K562 (cell line): ENCODE results near the gene ERVV-1. TPM values are rescaled to one million over a fixed set of nuclear protein-coding genes. Genes with fewer than 3 reads are reported as not detected.
A peak's percentile ranks its signal among the peaks of the same experiment; 100 is the strongest.

Source experiments
- CBX2 ChIP-seq: fragments of 200-600 bp; sonication (generic); IDR thresholded peaks from one replicate; pipeline ENCODE4 v1.6.1; 2012; ENCODE audit warnings: mild to moderate bottlenecking, low read length, inconsistent platforms; ENCODE audit not compliant: insufficient read depth, poor library complexity, severe bottlenecking
- ESRRA ChIP-seq: fragments of 450-650 bp; IDR thresholded peaks from 2 replicates; pipeline ENCODE4 v1.6.1; 2014; ENCODE audit warnings: low read depth, mild to moderate bottlenecking, moderate library complexity, borderline replicate concordance
- ETV6 ChIP-seq, 3 experiments: fragments of 150-350 bp in 1 of 3; sonication (generic) in 1 of 3; formaldehyde crosslinking in 1 of 3; IDR thresholded peaks; 2 replicates each; pipeline versions ENCODE4 v1.6.1 to v1.8.0; 2014 to 2022; ENCODE audit warnings: borderline replicate concordance in 2 of 3, low read depth in 2 of 3, antibody characterized with exemption in 1 of 3, low read length in 1 of 3, mild to moderate bottlenecking in 1 of 3, missing genetic modification reagents in 1 of 3
- GABPB2 ChIP-seq: fragments of 250-450 bp; sonication (Bioruptor Pico); conservative IDR thresholded peaks from 2 replicates; pipeline ENCODE4 v1.5.1; 2021; ENCODE audit warnings: mild to moderate bottlenecking
- GATAD2A ChIP-seq: fragments of 450-650 bp; IDR thresholded peaks from 2 replicates; pipeline ENCODE4 v1.6.1; 2017
- TAF1 ChIP-seq: IDR thresholded peaks from 2 replicates; pipeline ENCODE4 v1.6.1; 2011; ENCODE audit warnings: mild to moderate bottlenecking, low read length, moderate library complexity; ENCODE audit not compliant: insufficient read depth, control insufficient read depth, severe bottlenecking; ENCODE audit errors: extremely low read depth
- ZBTB1 ChIP-seq: sonication (generic); formaldehyde crosslinking; IDR thresholded peaks from 2 replicates; pipeline ENCODE4 v1.8.1; 2023; ENCODE audit warnings: missing genetic modification reagents, low read depth, mild to moderate bottlenecking, borderline replicate concordance
- ZNF274 ChIP-seq: IDR thresholded peaks from 2 replicates; pipeline ENCODE4 v1.6.1; 2011; ENCODE audit warnings: low read depth, mild to moderate bottlenecking, low read length, moderate library complexity, borderline replicate concordance
- polyA plus RNA-seq, 8 experiments: library from polyadenylated mRNA; depleted of rRNA in 4 of 8; stranded (reverse) in 5 of 8; unstranded in 3 of 8; fragments of >200 nt; fragmentation: Nextera tagmentation in 2 of 8; fragmentation: Illumina TruSeq in 1 of 8; extraction: Ambion mirVana in 2 of 8; extraction: Trizol in 1 of 8; gene quantifications; 2 replicates each; pipeline versions ENCODE4 v1.2.1 to v1.2.3, GENCODE V29; 2011 to 2014; ENCODE audit warnings: inconsistent platforms in 1 of 8, missing spikeins in 1 of 8
- total RNA-seq, 7 experiments: library from RNA; depleted of rRNA in 6 of 7; stranded (reverse); fragments of >200 nt in 6 of 7; fragmentation: Illumina TruSeq in 2 of 7; extraction: Trizol in 2 of 7; gene quantifications; 2 replicates each; pipeline versions ENCODE4 v1.2.1 to v1.2.3, GENCODE V29; 2011 to 2021; ENCODE audit warnings: low replicate concordance in 1 of 7
- TF ChIP-seq, protein P1 (sequence below), 2 experiments: fragments of 450-650 bp; IDR thresholded peaks; 2 replicates each; pipeline ENCODE4 v1.6.1; 2018; ENCODE audit warnings: mild to moderate bottlenecking in 2 of 2, low read depth in 1 of 2; ENCODE audit not compliant: partially characterized antibody in 2 of 2
- TF ChIP-seq, protein P2 (sequence below): sonication (generic); formaldehyde crosslinking; IDR thresholded peaks from 2 replicates; pipeline ENCODE4 v1.8.1; 2023; ENCODE audit warnings: mild to moderate bottlenecking, missing genetic modification reagents, moderate library complexity
- TF ChIP-seq, protein P3 (sequence below), 2 experiments: IDR thresholded peaks in 1 of 2; conservative IDR thresholded peaks in 1 of 2; 2 replicates each; pipeline ENCODE4 v1.6.1; 2016; ENCODE audit warnings: low read depth in 2 of 2, mild to moderate bottlenecking in 1 of 2, missing compliant biosample characterization in 1 of 2, missing genetic modification characterization in 1 of 2, moderate library complexity in 1 of 2
- TF ChIP-seq, protein P4 (sequence below): fragments of 450-650 bp; IDR thresholded peaks from 2 replicates; pipeline ENCODE4 v1.6.1; 2016; ENCODE audit warnings: mild to moderate bottlenecking
- TF ChIP-seq, protein P5 (sequence below): fragments of 250-450 bp; sonication (Bioruptor Pico); IDR thresholded peaks from 2 replicates; pipeline ENCODE4 v1.8.0; 2022; ENCODE audit warnings: moderate library complexity, mild to moderate bottlenecking, inconsistent platforms

Gene ERVV-1
- total and polyA plus RNA-seq, 9 of the 15 experiments (the other 6 are each of a cell fraction or from before 2014, with no cell fraction given), result 0.08 TPM; not detected in 8

DNA sequence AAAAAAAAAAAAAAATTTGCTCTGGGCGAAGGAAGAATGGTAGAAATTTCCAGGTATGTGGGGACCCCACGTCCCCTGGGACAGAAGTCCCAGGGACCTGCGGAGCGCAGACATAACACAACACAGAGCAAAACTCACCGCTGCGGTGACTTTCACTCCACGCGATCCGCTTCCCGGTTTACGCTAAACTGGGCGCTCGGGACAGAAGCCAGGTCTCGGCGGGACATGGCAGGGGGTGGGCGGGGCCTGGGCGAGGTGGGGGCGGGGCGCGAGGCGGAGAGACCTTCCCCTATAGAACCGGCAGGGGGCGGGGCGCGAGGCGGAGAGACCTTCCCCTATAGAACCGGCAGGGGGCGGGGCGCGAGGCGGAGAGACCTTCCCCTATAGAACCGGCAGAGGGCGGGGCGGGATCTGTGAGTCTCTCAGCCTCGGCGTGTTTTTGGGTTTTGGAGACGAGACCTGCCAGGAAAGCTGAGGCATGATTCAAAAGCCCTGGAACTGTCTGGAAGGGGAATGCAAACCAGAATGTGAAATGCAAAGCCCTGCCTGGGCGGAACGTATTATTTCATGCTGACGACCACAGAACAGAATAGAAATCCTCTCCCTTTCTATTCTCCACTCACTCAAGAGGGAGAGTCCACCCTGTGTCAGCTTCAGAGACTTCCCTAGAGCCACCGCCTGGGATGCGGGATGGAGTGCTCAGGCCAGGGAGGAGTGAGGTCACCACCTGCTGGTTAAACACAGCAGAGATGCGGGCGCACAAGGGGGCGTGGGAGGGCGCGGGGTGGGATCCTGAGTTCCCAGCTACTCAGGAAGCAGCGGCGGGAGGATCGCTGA lies 20.2 kb upstream of the ERVV-1 start (continued):
- TF ChIP-seq, protein P1, sequence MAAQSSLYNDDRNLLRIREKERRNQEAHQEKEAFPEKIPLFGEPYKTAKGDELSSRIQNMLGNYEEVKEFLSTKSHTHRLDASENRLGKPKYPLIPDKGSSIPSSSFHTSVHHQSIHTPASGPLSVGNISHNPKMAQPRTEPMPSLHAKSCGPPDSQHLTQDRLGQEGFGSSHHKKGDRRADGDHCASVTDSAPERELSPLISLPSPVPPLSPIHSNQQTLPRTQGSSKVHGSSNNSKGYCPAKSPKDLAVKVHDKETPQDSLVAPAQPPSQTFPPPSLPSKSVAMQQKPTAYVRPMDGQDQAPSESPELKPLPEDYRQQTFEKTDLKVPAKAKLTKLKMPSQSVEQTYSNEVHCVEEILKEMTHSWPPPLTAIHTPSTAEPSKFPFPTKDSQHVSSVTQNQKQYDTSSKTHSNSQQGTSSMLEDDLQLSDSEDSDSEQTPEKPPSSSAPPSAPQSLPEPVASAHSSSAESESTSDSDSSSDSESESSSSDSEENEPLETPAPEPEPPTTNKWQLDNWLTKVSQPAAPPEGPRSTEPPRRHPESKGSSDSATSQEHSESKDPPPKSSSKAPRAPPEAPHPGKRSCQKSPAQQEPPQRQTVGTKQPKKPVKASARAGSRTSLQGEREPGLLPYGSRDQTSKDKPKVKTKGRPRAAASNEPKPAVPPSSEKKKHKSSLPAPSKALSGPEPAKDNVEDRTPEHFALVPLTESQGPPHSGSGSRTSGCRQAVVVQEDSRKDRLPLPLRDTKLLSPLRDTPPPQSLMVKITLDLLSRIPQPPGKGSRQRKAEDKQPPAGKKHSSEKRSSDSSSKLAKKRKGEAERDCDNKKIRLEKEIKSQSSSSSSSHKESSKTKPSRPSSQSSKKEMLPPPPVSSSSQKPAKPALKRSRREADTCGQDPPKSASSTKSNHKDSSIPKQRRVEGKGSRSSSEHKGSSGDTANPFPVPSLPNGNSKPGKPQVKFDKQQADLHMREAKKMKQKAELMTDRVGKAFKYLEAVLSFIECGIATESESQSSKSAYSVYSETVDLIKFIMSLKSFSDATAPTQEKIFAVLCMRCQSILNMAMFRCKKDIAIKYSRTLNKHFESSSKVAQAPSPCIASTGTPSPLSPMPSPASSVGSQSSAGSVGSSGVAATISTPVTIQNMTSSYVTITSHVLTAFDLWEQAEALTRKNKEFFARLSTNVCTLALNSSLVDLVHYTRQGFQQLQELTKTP (IDR thresholded peaks at IDR 0.05; ENCODE audit: low read depth in 1 of 2, partially characterized antibody in 2 of 2), result no peak
- no peak for TF ChIP-seq CBX2
- TF ChIP-seq GATAD2A, result no peak
- TF ChIP-seq, protein P2, sequence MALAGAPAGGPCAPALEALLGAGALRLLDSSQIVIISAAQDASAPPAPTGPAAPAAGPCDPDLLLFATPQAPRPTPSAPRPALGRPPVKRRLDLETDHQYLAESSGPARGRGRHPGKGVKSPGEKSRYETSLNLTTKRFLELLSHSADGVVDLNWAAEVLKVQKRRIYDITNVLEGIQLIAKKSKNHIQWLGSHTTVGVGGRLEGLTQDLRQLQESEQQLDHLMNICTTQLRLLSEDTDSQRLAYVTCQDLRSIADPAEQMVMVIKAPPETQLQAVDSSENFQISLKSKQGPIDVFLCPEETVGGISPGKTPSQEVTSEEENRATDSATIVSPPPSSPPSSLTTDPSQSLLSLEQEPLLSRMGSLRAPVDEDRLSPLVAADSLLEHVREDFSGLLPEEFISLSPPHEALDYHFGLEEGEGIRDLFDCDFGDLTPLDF, result no peak
- peak; percentile 58 for TF ChIP-seq TAF1
- no peak for TF ChIP-seq ZNF274
- no peak for TF ChIP-seq GABPB2 (CRISPR knock-in tag)
- no peak for TF ChIP-seq ESRRA
- TF ChIP-seq, protein P3, sequence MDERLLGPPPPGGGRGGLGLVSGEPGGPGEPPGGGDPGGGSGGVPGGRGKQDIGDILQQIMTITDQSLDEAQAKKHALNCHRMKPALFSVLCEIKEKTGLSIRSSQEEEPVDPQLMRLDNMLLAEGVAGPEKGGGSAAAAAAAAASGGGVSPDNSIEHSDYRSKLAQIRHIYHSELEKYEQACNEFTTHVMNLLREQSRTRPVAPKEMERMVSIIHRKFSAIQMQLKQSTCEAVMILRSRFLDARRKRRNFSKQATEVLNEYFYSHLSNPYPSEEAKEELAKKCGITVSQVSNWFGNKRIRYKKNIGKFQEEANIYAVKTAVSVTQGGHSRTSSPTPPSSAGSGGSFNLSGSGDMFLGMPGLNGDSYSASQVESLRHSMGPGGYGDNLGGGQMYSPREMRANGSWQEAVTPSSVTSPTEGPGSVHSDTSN (CRISPR knock-in tag; IDR thresholded peaks at IDR 0.05; ENCODE audit: low read depth), result no peak
- TF ChIP-seq, protein P3 (tag; conservative IDR thresholded peaks at IDR 0.05; ENCODE audit: low read depth), result no peak
- TF ChIP-seq, protein P4, sequence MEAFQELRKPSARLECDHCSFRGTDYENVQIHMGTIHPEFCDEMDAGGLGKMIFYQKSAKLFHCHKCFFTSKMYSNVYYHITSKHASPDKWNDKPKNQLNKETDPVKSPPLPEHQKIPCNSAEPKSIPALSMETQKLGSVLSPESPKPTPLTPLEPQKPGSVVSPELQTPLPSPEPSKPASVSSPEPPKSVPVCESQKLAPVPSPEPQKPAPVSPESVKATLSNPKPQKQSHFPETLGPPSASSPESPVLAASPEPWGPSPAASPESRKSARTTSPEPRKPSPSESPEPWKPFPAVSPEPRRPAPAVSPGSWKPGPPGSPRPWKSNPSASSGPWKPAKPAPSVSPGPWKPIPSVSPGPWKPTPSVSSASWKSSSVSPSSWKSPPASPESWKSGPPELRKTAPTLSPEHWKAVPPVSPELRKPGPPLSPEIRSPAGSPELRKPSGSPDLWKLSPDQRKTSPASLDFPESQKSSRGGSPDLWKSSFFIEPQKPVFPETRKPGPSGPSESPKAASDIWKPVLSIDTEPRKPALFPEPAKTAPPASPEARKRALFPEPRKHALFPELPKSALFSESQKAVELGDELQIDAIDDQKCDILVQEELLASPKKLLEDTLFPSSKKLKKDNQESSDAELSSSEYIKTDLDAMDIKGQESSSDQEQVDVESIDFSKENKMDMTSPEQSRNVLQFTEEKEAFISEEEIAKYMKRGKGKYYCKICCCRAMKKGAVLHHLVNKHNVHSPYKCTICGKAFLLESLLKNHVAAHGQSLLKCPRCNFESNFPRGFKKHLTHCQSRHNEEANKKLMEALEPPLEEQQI, result no peak
- TF ChIP-seq ZBTB1 (CRISPR knock-in tag), result no peak
- TF ChIP-seq, protein P5, sequence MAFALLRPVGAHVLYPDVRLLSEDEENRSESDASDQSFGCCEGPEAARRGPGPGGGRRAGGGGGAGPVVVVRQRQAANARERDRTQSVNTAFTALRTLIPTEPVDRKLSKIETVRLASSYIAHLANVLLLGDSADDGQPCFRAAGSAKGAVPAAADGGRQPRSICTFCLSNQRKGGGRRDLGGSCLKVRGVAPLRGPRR (CRISPR knock-in tag), result no peak
- TF ChIP-seq ETV6 (IDR thresholded peaks at IDR 0.05; ENCODE audit: borderline replicate concordance in 1 of 2, low read depth in 2 of 2, low read length in 1 of 2), result no peak
- TF ChIP-seq ETV6 (CRISPR knock-in tag; IDR thresholded peaks at IDR 0.05; ENCODE audit: borderline replicate concordance), result no peak
